K562 (cell line): Measurements from ENCODE around the gene CCDC88C. TPM values are rescaled to one million over a fixed set of nuclear protein-coding genes. Genes with fewer than 3 reads are reported as not detected.

ENCODE experiments used
- ATAC-seq: fragments of 200-7000 bp; cut with Tn5 transposase; 3 replicates; pipeline ENCODE4 v1.9.1; 2020; ENCODE audit warnings: moderate library complexity
- BruUV-seq: library from RNA; stranded (reverse); fragments of 400-500 nt; replicated peaks from 2 replicates; lab custom pipeline; 2021; lab: Mats Ljungman, UMichigan
- CTCF ChIA-PET: fragments of 300-600 bp; formaldehyde crosslinking; extraction: SDS; loops from one replicate; lab custom pipeline; 2021; ENCODE audit warnings: low intra/inter-chr PET ratio; lab: Yijun Ruan, JAX
- POLR2A ChIA-PET: fragments of 300-600, 350-650 bp; sonication (Branson Sonifier 250); formaldehyde crosslinking; extraction: SDS; loops from one replicate; lab custom pipeline; 2021; ENCODE audit warnings: antibody characterized with exemption, inconsistent platforms; lab: Yijun Ruan, JAX
- DNase-seq, 4 experiments: peaks; one replicate each; pipeline versions ENCODE4 v3.0.0 to v3.0.0-alpha.2; 2011 to 2018; ENCODE audit warnings: low spot score in 3 of 4, mixed read lengths in 3 of 4; ENCODE audit errors: extremely low read depth in 1 of 4
- FAIRE-seq: peaks from 2 replicates; lab custom pipeline; 2011; peaks lifted over from hg19 to GRCh38; lab: Jason Lieb, UNC
- H2AFZ ChIP-seq: 2 replicates; pipeline ENCODE4 v1.6.0; 2011; ENCODE audit warnings: low read depth, low read length, control low read depth, inconsistent platforms
- H3K27ac ChIP-seq: fragments of 200-600 bp; 3 replicates; pipeline ENCODE4 v1.8.0; 2011; ENCODE audit warnings: low read depth, mild to moderate bottlenecking, control low read depth, inconsistent platforms, low read length, moderate library complexity, mixed read lengths; ENCODE audit errors: extremely low read depth
- H3K27me3 ChIP-seq, 2 experiments: fragments of 300-600 bp in 1 of 2; 2 replicates in 1 of 2; 3 replicates in 1 of 2; pipeline versions ENCODE4 v1.6.0 to v1.8.0; 2011; ENCODE audit warnings: inconsistent platforms in 2 of 2, low read length in 2 of 2, mild to moderate bottlenecking in 1 of 2, mixed read lengths in 1 of 2, moderate library complexity in 1 of 2; ENCODE audit not compliant: control insufficient read depth in 2 of 2, insufficient read depth in 2 of 2
- H3K36me3 ChIP-seq: fragments of 300-600 bp; 3 replicates; pipeline ENCODE4 v1.8.0; 2011; ENCODE audit warnings: mild to moderate bottlenecking, low read length, inconsistent platforms; ENCODE audit not compliant: control insufficient read depth, insufficient read depth
- H3K4me1 ChIP-seq, 2 experiments: fragments of 200-600 bp in 1 of 2; replicated peaks in 1 of 2; 2 replicates in 1 of 2; 3 replicates in 1 of 2; pipeline versions ENCODE4 v1.5.1 to v1.8.0; 2011; ENCODE audit warnings: inconsistent platforms in 2 of 2, low read length in 2 of 2, mild to moderate bottlenecking in 1 of 2, mixed read lengths in 1 of 2, moderate library complexity in 1 of 2; ENCODE audit not compliant: control insufficient read depth in 2 of 2, insufficient read depth in 2 of 2
- H3K4me2 ChIP-seq: 2 replicates; pipeline ENCODE4 v1.6.1; 2011; ENCODE audit warnings: low read length, control low read depth, inconsistent platforms, mixed read lengths; ENCODE audit not compliant: insufficient read depth
- H3K4me3 ChIP-seq: fragments of 200-600 bp; sonication (generic), shearing (Covaris generic); 2 replicates; pipeline ENCODE4 v1.5.1; 2016; ENCODE audit warnings: control low read depth, inconsistent platforms
- H3K79me2 ChIP-seq: fragments of 200-600 bp; 3 replicates; pipeline ENCODE4 v1.8.0; 2011; ENCODE audit warnings: low read length, inconsistent platforms; ENCODE audit not compliant: control insufficient read depth, insufficient read depth
- H3K9ac ChIP-seq, 2 experiments: 2 replicates each; pipeline versions ENCODE4 v1.6.0 to v1.6.1; 2011; ENCODE audit warnings: low read depth in 2 of 2, low read length in 2 of 2, control low read depth in 1 of 2, inconsistent platforms in 1 of 2, mild to moderate bottlenecking in 1 of 2, mixed read lengths in 1 of 2; ENCODE audit not compliant: insufficient read depth in 1 of 2
- H3K9me1 ChIP-seq: one replicate; pipeline ENCODE4 v1.6.0; 2011; ENCODE audit warnings: inconsistent platforms, mild to moderate bottlenecking, low read length, moderate library complexity; ENCODE audit not compliant: control insufficient read depth, insufficient read depth
- H3K9me3 ChIP-seq: replicated peaks from 2 replicates; pipeline ENCODE4 v1.5.1; 2011; ENCODE audit warnings: low read depth, low read length, inconsistent platforms; ENCODE audit not compliant: control insufficient read depth, insufficient read depth
- H4K20me1 ChIP-seq: replicated peaks from 2 replicates; pipeline ENCODE4 v1.6.1; 2011; ENCODE audit warnings: low read length, inconsistent platforms, mixed read lengths; ENCODE audit not compliant: control insufficient read depth, insufficient read depth
- EGR1 ChIP-seq: fragments of 450-650 bp; conservative IDR thresholded peaks from 2 replicates; pipeline ENCODE4 v1.6.1; 2017; ENCODE audit warnings: mild to moderate bottlenecking
- NONO ChIP-seq, 2 experiments: fragments of 200-400 bp in 1 of 2; fragments of 450-650 bp in 1 of 2; formaldehyde crosslinking in 1 of 2; IDR thresholded peaks; 2 replicates each; pipeline ENCODE4 v1.6.1; 2017; ENCODE audit warnings: low read depth in 2 of 2, mild to moderate bottlenecking in 2 of 2, moderate library complexity in 2 of 2, low read length in 1 of 2
- NRF1 ChIP-seq, 2 experiments: fragments of 450-650 bp; IDR thresholded peaks in 1 of 2; conservative IDR thresholded peaks in 1 of 2; 2 replicates each; pipeline ENCODE4 v1.6.1; 2014; ENCODE audit warnings: mild to moderate bottlenecking in 2 of 2
- SPI1 ChIP-seq: IDR thresholded peaks from 2 replicates; pipeline ENCODE4 v1.6.1; 2011; ENCODE audit warnings: low read depth, low read length, control low read depth, borderline replicate concordance
- TAF1 ChIP-seq: IDR thresholded peaks from 2 replicates; pipeline ENCODE4 v1.6.1; 2011; ENCODE audit warnings: mild to moderate bottlenecking, low read length, moderate library complexity; ENCODE audit not compliant: insufficient read depth, control insufficient read depth, severe bottlenecking; ENCODE audit errors: extremely low read depth
- TOE1 ChIP-seq, 2 experiments: fragments of 450-650 bp in 1 of 2; sonication (generic) in 1 of 2; formaldehyde crosslinking in 1 of 2; IDR thresholded peaks; 2 replicates each; pipeline versions ENCODE4 v1.7.1 to v1.8.0; 2016 to 2022; ENCODE audit warnings: borderline replicate concordance in 2 of 2, mild to moderate bottlenecking in 2 of 2, antibody characterized with exemption in 1 of 2, inconsistent platforms in 1 of 2, low read depth in 1 of 2, missing genetic modification reagents in 1 of 2, moderate library complexity in 1 of 2
- ZBTB7A ChIP-seq: IDR thresholded peaks from 2 replicates; pipeline ENCODE4 v1.6.1; 2011; ENCODE audit warnings: low read depth, mild to moderate bottlenecking, low read length, moderate library complexity, borderline replicate concordance; ENCODE audit not compliant: control insufficient read depth
- ZNF165 ChIP-seq: fragments of 250-450 bp; sonication (Bioruptor Pico); IDR thresholded peaks from 2 replicates; pipeline ENCODE4 v1.4.0; 2020; ENCODE audit warnings: borderline replicate concordance
- ZNF263 ChIP-seq: sonication (generic); formaldehyde crosslinking; IDR thresholded peaks from 2 replicates; pipeline ENCODE4 v1.8.0; 2022; ENCODE audit warnings: mild to moderate bottlenecking, missing genetic modification reagents, borderline replicate concordance
- ZNF41 ChIP-seq: fragments of 250-450 bp; sonication (Bioruptor Pico); conservative IDR thresholded peaks from 2 replicates; pipeline ENCODE4 v1.4.0; 2020; ENCODE audit warnings: mild to moderate bottlenecking
- WGBS: fragments of 100-300 bp; shearing (Covaris generic); methylation state at CpG from one replicate; pipeline ENCODE4 v1.1.6; 2016; ENCODE audit warnings: low coverage, mixed read lengths; ENCODE audit not compliant: insufficient coverage; ENCODE audit errors: missing lambda C conversion rate; 5-methylcytosine and 5-hydroxymethylcytosine counted together
- in situ Hi-C: fragments of 300-500 bp; cut with MboI; formaldehyde crosslinking; loops from 4 replicates; pipeline ENCODE4 v1.15.0; 2018; ENCODE audit warnings: inconsistent platforms, mixed read lengths
- intact Hi-C: fragments of 100-400 bp; cut with micrococcal nuclease; formaldehyde crosslinking; loops from 2 replicates; pipeline ENCODE4 v1.14.2; 2022
- polyA plus RNA-seq, 8 experiments: library from polyadenylated mRNA; depleted of rRNA in 4 of 8; stranded (reverse) in 5 of 8; unstranded in 3 of 8; fragments of >200 nt; fragmentation: Nextera tagmentation in 2 of 8; fragmentation: Illumina TruSeq in 1 of 8; extraction: Ambion mirVana in 2 of 8; extraction: Trizol in 1 of 8; gene quantifications; 2 replicates each; pipeline versions ENCODE4 v1.2.1 to v1.2.3, GENCODE V29; 2011 to 2014; ENCODE audit warnings: inconsistent platforms in 1 of 8, missing spikeins in 1 of 8
- total RNA-seq, 7 experiments: library from RNA; depleted of rRNA in 6 of 7; stranded (reverse); fragments of >200 nt in 6 of 7; fragmentation: Illumina TruSeq in 2 of 7; extraction: Trizol in 2 of 7; gene quantifications; 2 replicates each; pipeline versions ENCODE4 v1.2.1 to v1.2.3, GENCODE V29; 2011 to 2021; ENCODE audit warnings: low replicate concordance in 1 of 7
- TF ChIP-seq, protein P1 (sequence below), 2 experiments: fragments of 450-650 bp in 1 of 2; sonication (generic) in 1 of 2; formaldehyde crosslinking in 1 of 2; IDR thresholded peaks; 2 replicates each; pipeline versions ENCODE4 v1.7.1 to v1.9.0; 2016 to 2022; ENCODE audit warnings: inconsistent platforms in 1 of 2, mild to moderate bottlenecking in 1 of 2, missing genetic modification reagents in 1 of 2

CCDC88C gene
- total and polyA plus RNA-seq, 9 of the 15 experiments (the other 6 are each of a cell fraction or from before 2014, with no cell fraction given), result 0.62 to 22.5 (median 10.7) TPM

DNA sequence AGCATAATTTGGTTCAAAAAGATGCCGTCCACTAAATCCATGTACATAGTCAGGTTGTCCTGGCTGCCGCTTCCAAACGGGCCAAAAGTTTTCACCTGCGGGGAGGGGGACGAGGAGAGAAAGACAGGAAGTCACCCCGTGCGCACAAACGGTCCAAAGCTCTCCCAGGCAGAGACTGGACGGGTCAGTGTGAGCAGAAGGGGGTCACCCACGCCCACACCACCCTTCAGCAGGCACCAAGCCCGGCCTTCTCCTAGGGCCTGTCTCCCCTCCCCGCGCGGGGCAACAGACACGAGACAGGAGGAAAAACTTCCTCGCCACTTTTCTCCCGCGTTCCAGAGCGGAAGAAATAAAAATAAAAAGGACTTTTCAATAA is 888 bp downstream of the CCDC88C start:
- Histone ChIP-seq H3K9me3 (no peaks in the 10 kb centered on the region), H4K20me1 (no peaks in the 10 kb centered on the region), H3K9me1 (no peaks in the 10 kb centered on the region), H3K4me1 (peaks cover 18 to 27% of the 10 kb centered on the region in 2 experiments; a peak in 4 of 5 replicates), H3K79me2 (peaks cover 41% of the 10 kb centered on the region), H3K4me2 (peak overlapping the region; percentile 84), H3K27me3 (no peaks in the 10 kb centered on the region), H3K27ac (peak overlapping the region; percentile 82), H2AFZ (peak overlapping the region; percentile 85), H3K9ac (peak overlapping the region; percentile 73 to 93), H3K4me3 (peak overlapping the region; percentile 76), H3K36me3 (peaks cover 33% of the 10 kb centered on the region; the same call in 2 of the 3 replicates)
- CTCF ChIA-PET, result interaction anchor here (1.0 to 1.8 kb wide), 2 partner anchors 92 kb away, joined by 5 to 8 read pairs; no protein-coding TSS in a partner anchor
- intact Hi-C loops (loop anchor here (5.0 to 10.0 kb wide), 2 partner anchors 54 to 242 kb away; no protein-coding TSS in a partner anchor), in situ Hi-C loops (no loop called here)
- no peak for FAIRE-seq
- BruUV-seq, result TSS peak; percentile 59
- TF ChIP-seq ZNF165 (CRISPR knock-in tag) (no peak), TOE1 (IDR thresholded peaks at IDR 0.05; ENCODE audit: borderline replicate concordance) (no peak), TOE1 (CRISPR knock-in tag; IDR thresholded peaks at IDR 0.05; ENCODE audit: borderline replicate concordance, low read depth) (no peak), ZBTB7A (0 out of 2 replicates have a peak, but pooled peaks have one; percentile 7), NRF1 (conservative IDR thresholded peaks at IDR 0.05 in 1 of 2, IDR thresholded peaks at IDR 0.05 in 1 of 2) (peak; percentile 38 to 55; a peak in 2 of 4 replicates), EGR1 (peak; percentile 57), ZNF41 (CRISPR knock-in tag) (no peak), NONO (IDR thresholded peaks at IDR 0.05; ENCODE audit: low read depth in 2 of 2, low read length in 1 of 2) (no peak), ZNF263 (no peak), SPI1 (peak; percentile 31; the same call in 1 of the 2 replicates), TAF1 (peak; percentile 14)
- TF ChIP-seq, protein P1, sequence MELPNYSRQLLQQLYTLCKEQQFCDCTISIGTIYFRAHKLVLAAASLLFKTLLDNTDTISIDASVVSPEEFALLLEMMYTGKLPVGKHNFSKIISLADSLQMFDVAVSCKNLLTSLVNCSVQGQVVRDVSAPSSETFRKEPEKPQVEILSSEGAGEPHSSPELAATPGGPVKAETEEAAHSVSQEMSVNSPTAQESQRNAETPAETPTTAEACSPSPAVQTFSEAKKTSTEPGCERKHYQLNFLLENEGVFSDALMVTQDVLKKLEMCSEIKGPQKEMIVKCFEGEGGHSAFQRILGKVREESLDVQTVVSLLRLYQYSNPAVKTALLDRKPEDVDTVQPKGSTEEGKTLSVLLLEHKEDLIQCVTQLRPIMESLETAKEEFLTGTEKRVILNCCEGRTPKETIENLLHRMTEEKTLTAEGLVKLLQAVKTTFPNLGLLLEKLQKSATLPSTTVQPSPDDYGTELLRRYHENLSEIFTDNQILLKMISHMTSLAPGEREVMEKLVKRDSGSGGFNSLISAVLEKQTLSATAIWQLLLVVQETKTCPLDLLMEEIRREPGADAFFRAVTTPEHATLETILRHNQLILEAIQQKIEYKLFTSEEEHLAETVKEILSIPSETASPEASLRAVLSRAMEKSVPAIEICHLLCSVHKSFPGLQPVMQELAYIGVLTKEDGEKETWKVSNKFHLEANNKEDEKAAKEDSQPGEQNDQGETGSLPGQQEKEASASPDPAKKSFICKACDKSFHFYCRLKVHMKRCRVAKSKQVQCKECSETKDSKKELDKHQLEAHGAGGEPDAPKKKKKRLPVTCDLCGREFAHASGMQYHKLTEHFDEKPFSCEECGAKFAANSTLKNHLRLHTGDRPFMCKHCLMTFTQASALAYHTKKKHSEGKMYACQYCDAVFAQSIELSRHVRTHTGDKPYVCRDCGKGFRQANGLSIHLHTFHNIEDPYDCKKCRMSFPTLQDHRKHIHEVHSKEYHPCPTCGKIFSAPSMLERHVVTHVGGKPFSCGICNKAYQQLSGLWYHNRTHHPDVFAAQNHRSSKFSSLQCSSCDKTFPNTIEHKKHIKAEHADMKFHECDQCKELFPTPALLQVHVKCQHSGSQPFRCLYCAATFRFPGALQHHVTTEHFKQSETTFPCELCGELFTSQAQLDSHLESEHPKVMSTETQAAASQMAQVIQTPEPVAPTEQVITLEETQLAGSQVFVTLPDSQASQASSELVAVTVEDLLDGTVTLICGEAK (IDR thresholded peaks at IDR 0.05), result peak; percentile 38; the same call in 1 of the 2 replicates
- TF ChIP-seq, protein P1 (CRISPR knock-in tag; IDR thresholded peaks at IDR 0.05), result no peak
- 6% methylated on average over 13 of the region's 19 CpGs for WGBS
- ATAC-seq, result peak; percentile 53
- peak in 3 of 4 experiments; percentile 21 to 52 (median 25) for DNase-seq
- POLR2A ChIA-PET, result interaction anchor here (1.2 to 3.7 kb wide), 3 partner anchors 14 to 68 kb away, joined by 3 to 16 read pairs (median 4); no protein-coding TSS in a partner anchor
